GM13976 (cell line): ENCODE results near the gene CUL4A.

Source experiments
- DNase-seq: peaks from one replicate; pipeline ENCODE4 v3.0.0; 2012; ENCODE audit warnings: low spot score
- CTCF ChIP-seq: IDR thresholded peaks from 2 replicates; pipeline ENCODE4 v1.5.1; 2012; ENCODE audit warnings: borderline replicate concordance, mild to moderate bottlenecking; ENCODE audit not compliant: insufficient read depth; ENCODE audit errors: extremely low read depth, missing control alignments, control extremely low read depth
- in situ Hi-C: fragments of 300-500 bp; cut with MboI; formaldehyde crosslinking; loops from one replicate; pipeline ENCODE4 v1.12.0; 2022; ENCODE audit warnings: low sequenced_read_pairs, mixed read lengths, inconsistent platforms; ENCODE audit not compliant: unreplicated experiment

CUL4A gene

GRCh38 chr13:113272701-113273181 is 63.3 kb downstream of the CUL4A start:
- no peak for TF ChIP-seq CTCF
- in situ Hi-C loops: no loop called here
- DNase-seq: no peak

- TF ChIP-seq CTCF: no peak
- DNase-seq: no peak
- in situ Hi-C loops: no loop called here
Observed at GRCh38 chr13:113273321-113273720, 63.9 kb downstream of the CUL4A start.

GRCh38 chr13:113273851-113274590 is 64.6 kb downstream of the CUL4A start:
- TF ChIP-seq CTCF: no peak
- in situ Hi-C loops: no loop called here
- DNase-seq: no peak

- DNase-seq: no peak
- in situ Hi-C loops: no loop called here
- TF ChIP-seq CTCF: no peak
Observed at GRCh38 chr13:113274721-113275120, 65.3 kb downstream of the CUL4A start.

- peak; percentile 32 for TF ChIP-seq CTCF
- DNase-seq: peak; percentile 40
- in situ Hi-C loops: no loop called here
Observed at GRCh38 chr13:113275387-113275786, 66.0 kb downstream of the CUL4A start.

- in situ Hi-C loops: no loop called here
- no peak for DNase-seq
- TF ChIP-seq CTCF: no peak
Observed at GRCh38 chr13:113280126-113280525, 70.7 kb downstream of the CUL4A start.
